ENCODE results near the gene DHX38. TPM values are rescaled to one million over a fixed set of nuclear protein-coding genes. Genes with fewer than 3 reads are reported as not detected.

Gene DHX38
- total RNA-seq, 1 experiment from 2014 or later: 71.0 TPM

DNA sequence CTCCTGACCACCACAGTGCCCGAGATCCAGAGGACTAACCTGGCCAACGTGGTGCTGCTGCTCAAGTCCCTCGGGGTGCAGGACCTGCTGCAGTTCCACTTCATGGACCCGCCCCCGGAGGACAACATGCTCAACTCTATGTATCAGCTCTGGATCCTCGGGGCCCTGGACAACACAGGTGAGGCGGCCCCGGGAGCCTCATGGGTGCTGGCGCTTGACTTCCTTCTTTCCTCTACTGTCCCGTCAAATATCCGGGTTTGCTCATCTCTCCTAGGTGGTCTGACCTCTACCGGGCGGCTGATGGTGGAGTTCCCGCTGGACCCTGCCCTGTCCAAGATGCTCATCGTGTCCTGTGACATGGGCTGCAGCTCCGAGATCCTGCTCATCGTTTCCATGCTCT lies 13.7 kb downstream of the DHX38 start:
- ChIA-PET POLR2A (no interaction called here), CTCF (no interaction called here), RAD21 (ENCODE audit: low non-redundant PET in 1 of 2, low total read pairs in 2 of 2, uncharacterized antibody in 2 of 2, unreplicated experiment in 2 of 2) (no interaction called here)
- no peak overlapping the region for H2AFZ ChIP-seq (ENCODE audit: low read depth, low read length, poor library complexity, severe bottlenecking)
- H3K9ac ChIP-seq (ENCODE audit: low read length): no peak overlapping the region
- ATAC-seq: no peak
- H4K20me1 ChIP-seq (ENCODE audit: insufficient read depth): no peaks in the 10 kb centered on the region
- no peaks in the 10 kb centered on the region for H3K27me3 ChIP-seq (ENCODE audit: insufficient read depth, low read length)
- H3K27ac ChIP-seq (ENCODE audit: low read depth, low read length): no peak overlapping the region
- H3K79me2 ChIP-seq (ENCODE audit: insufficient read depth, low read length): no peaks in the 10 kb centered on the region
- H3K4me2 ChIP-seq (ENCODE audit: low read length): no peak overlapping the region
- TF ChIP-seq SP1 (IDR thresholded peaks at IDR 0.05; ENCODE audit: low read depth) (no peak), YY1 (IDR thresholded peaks at IDR 0.05; ENCODE audit: extremely low read depth, insufficient replicate concordance, low read depth, low read length) (no peak), ZNF274 (IDR thresholded peaks at IDR 0.05; ENCODE audit: low read depth, low read length) (no peak), EZH2 (IDR thresholded peaks at IDR 0.05) (no peak), TCF7L2 (IDR thresholded peaks at IDR 0.05; ENCODE audit: borderline replicate concordance, extremely low read depth, insufficient read depth, insufficient read length) (no peak), ELF1 (IDR thresholded peaks at IDR 0.05; ENCODE audit: borderline replicate concordance, low read depth) (no peak), SRF (IDR thresholded peaks at IDR 0.05; ENCODE audit: low read depth) (no peak), POLR2A (IDR thresholded peaks at IDR 0.05; ENCODE audit: borderline replicate concordance, extremely low read depth, insufficient read depth, insufficient read length) (no peak), EZH2phosphoT487 (IDR thresholded peaks at IDR 0.05; ENCODE audit: borderline replicate concordance) (no peak), POLR2AphosphoS5 (IDR thresholded peaks at IDR 0.05; ENCODE audit: low read depth, low read length) (no peak), EGR1 (IDR thresholded peaks at IDR 0.05; ENCODE audit: low read depth) (no peak), FOSL1 (IDR thresholded peaks at IDR 0.05; ENCODE audit: low read depth) (no peak)
- TF ChIP-seq, protein P1, sequence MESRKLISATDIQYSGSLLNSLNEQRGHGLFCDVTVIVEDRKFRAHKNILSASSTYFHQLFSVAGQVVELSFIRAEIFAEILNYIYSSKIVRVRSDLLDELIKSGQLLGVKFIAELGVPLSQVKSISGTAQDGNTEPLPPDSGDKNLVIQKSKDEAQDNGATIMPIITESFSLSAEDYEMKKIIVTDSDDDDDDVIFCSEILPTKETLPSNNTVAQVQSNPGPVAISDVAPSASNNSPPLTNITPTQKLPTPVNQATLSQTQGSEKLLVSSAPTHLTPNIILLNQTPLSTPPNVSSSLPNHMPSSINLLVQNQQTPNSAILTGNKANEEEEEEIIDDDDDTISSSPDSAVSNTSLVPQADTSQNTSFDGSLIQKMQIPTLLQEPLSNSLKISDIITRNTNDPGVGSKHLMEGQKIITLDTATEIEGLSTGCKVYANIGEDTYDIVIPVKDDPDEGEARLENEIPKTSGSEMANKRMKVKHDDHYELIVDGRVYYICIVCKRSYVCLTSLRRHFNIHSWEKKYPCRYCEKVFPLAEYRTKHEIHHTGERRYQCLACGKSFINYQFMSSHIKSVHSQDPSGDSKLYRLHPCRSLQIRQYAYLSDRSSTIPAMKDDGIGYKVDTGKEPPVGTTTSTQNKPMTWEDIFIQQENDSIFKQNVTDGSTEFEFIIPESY (IDR thresholded peaks at IDR 0.05; ENCODE audit: extremely low read depth, insufficient replicate concordance, low read length): no peak
- TF ChIP-seq, protein P2, sequence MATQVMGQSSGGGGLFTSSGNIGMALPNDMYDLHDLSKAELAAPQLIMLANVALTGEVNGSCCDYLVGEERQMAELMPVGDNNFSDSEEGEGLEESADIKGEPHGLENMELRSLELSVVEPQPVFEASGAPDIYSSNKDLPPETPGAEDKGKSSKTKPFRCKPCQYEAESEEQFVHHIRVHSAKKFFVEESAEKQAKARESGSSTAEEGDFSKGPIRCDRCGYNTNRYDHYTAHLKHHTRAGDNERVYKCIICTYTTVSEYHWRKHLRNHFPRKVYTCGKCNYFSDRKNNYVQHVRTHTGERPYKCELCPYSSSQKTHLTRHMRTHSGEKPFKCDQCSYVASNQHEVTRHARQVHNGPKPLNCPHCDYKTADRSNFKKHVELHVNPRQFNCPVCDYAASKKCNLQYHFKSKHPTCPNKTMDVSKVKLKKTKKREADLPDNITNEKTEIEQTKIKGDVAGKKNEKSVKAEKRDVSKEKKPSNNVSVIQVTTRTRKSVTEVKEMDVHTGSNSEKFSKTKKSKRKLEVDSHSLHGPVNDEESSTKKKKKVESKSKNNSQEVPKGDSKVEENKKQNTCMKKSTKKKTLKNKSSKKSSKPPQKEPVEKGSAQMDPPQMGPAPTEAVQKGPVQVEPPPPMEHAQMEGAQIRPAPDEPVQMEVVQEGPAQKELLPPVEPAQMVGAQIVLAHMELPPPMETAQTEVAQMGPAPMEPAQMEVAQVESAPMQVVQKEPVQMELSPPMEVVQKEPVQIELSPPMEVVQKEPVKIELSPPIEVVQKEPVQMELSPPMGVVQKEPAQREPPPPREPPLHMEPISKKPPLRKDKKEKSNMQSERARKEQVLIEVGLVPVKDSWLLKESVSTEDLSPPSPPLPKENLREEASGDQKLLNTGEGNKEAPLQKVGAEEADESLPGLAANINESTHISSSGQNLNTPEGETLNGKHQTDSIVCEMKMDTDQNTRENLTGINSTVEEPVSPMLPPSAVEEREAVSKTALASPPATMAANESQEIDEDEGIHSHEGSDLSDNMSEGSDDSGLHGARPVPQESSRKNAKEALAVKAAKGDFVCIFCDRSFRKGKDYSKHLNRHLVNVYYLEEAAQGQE (IDR thresholded peaks at IDR 0.05; ENCODE audit: low read depth): no peak
- TF ChIP-seq, protein P3, sequence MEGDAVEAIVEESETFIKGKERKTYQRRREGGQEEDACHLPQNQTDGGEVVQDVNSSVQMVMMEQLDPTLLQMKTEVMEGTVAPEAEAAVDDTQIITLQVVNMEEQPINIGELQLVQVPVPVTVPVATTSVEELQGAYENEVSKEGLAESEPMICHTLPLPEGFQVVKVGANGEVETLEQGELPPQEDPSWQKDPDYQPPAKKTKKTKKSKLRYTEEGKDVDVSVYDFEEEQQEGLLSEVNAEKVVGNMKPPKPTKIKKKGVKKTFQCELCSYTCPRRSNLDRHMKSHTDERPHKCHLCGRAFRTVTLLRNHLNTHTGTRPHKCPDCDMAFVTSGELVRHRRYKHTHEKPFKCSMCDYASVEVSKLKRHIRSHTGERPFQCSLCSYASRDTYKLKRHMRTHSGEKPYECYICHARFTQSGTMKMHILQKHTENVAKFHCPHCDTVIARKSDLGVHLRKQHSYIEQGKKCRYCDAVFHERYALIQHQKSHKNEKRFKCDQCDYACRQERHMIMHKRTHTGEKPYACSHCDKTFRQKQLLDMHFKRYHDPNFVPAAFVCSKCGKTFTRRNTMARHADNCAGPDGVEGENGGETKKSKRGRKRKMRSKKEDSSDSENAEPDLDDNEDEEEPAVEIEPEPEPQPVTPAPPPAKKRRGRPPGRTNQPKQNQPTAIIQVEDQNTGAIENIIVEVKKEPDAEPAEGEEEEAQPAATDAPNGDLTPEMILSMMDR (IDR thresholded peaks at IDR 0.05 in 2 of 3, conservative IDR thresholded peaks at IDR 0.05 in 1 of 3; ENCODE audit: borderline replicate concordance in 1 of 3, insufficient read depth in 1 of 3, low read depth in 2 of 3, low read length in 2 of 3): no peak
- TF ChIP-seq, protein P4, sequence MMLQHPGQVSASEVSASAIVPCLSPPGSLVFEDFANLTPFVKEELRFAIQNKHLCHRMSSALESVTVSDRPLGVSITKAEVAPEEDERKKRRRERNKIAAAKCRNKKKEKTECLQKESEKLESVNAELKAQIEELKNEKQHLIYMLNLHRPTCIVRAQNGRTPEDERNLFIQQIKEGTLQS (IDR thresholded peaks at IDR 0.05): no peak
- H3K9me3 ChIP-seq (ENCODE audit: control insufficient read depth in 1 of 2, insufficient read depth in 1 of 2, low read depth in 1 of 2, low read length in 2 of 2): no peaks in the 10 kb centered on the region
- peaks cover 48 to 50% of the 10 kb centered on the region in 2 experiments for H3K36me3 ChIP-seq (ENCODE audit: control insufficient read depth in 1 of 2, insufficient read depth in 2 of 2, low read length in 2 of 2)
- H3K9me2 ChIP-seq (ENCODE audit: insufficient read depth): no peaks in the 10 kb centered on the region
- BruUV-seq (replicated peaks): no TSS peak
- H3K4me3 ChIP-seq (replicated peaks in 1 of 2; ENCODE audit: low read depth in 1 of 2, low read length in 2 of 2): no peak overlapping the region
- intact Hi-C loops (cut with micrococcal nuclease): no loop called here
- no peaks in the 10 kb centered on the region for H3K4me1 ChIP-seq (ENCODE audit: control insufficient read depth in 1 of 2, insufficient read depth in 2 of 2, low read length in 2 of 2)
- no peak for DNase-seq (ENCODE audit: low read depth, low spot score)

All from HCT116 (cell line).